HEK293 (cell line): ENCODE results near the gene EPHA4.

Source experiments
- CTCF ChIA-PET: fragments of 350-600 bp; formaldehyde crosslinking; extraction: SDS; loops from one replicate; lab custom pipeline; 2021; ENCODE audit warnings: antibody characterized with exemption; lab: Yijun Ruan, JAX
- POLR2A ChIA-PET: fragments of 300-600 bp; formaldehyde crosslinking; extraction: SDS; loops from one replicate; lab custom pipeline; 2020; ENCODE audit warnings: antibody characterized with exemption, inconsistent platforms; lab: Yijun Ruan, JAX
- H3K27ac ChIP-seq: fragments of 200-500 bp; sonication (Bioruptor generic); 2 replicates; pipeline ENCODE4 v1.5.1; 2014; ENCODE audit warnings: low read depth, low read length, control low read depth, inconsistent platforms; ENCODE audit errors: extremely low read depth
- H3K36me3 ChIP-seq, 2 experiments: fragments of 200-500 bp in 1 of 2; sonication (Bioruptor generic) in 1 of 2; 1 replicate in 1 of 2; 2 replicates in 1 of 2; pipeline ENCODE4 v1.5.1; 2014 to 2017; ENCODE audit warnings: inconsistent platforms in 2 of 2, low read length in 2 of 2; ENCODE audit not compliant: control insufficient read depth in 2 of 2, insufficient read depth in 1 of 2
- H3K4me1 ChIP-seq: fragments of 200-500 bp; sonication (Bioruptor generic); 2 replicates; pipeline ENCODE4 v1.5.1; 2014; ENCODE audit warnings: mild to moderate bottlenecking, low read length, inconsistent platforms; ENCODE audit not compliant: control insufficient read depth, insufficient read depth
- H3K4me3 ChIP-seq: 2 replicates; pipeline ENCODE4 v1.5.1; 2011; ENCODE audit warnings: low read depth, mild to moderate bottlenecking, control low read depth, low read length, moderate library complexity
- H3K9me3 ChIP-seq: fragments of 200-500 bp; sonication (Bioruptor generic); 2 replicates; pipeline ENCODE4 v1.5.1; 2014; ENCODE audit warnings: low read depth, low read length, inconsistent platforms; ENCODE audit not compliant: control insufficient read depth, insufficient read depth
- GLIS1 ChIP-seq: fragments of 450-650 bp; formaldehyde crosslinking; IDR thresholded peaks from 2 replicates; pipeline ENCODE4 v1.5.1; 2016; ENCODE audit warnings: missing biosample characterization, missing genetic modification characterization
- HOXC10 ChIP-seq: sonication (generic); formaldehyde crosslinking; IDR thresholded peaks from 2 replicates; pipeline ENCODE4 v1.8.1; 2023; ENCODE audit warnings: mild to moderate bottlenecking, missing genetic modification reagents
- IKZF3 ChIP-seq: fragments of 450-650 bp; IDR thresholded peaks from 2 replicates; pipeline ENCODE4 v1.5.0; 2018; ENCODE audit warnings: missing biosample characterization, mild to moderate bottlenecking, missing genetic modification characterization, moderate library complexity
- KLF10 ChIP-seq: fragments of 450-650 bp; IDR thresholded peaks from 2 replicates; pipeline ENCODE4 v1.5.1; 2018; ENCODE audit warnings: missing biosample characterization, mild to moderate bottlenecking, missing genetic modification characterization
- MEIS1 ChIP-seq: sonication (generic); formaldehyde crosslinking; IDR thresholded peaks from 2 replicates; pipeline ENCODE4 v1.8.1; 2022; ENCODE audit warnings: missing genetic modification reagents, mild to moderate bottlenecking, borderline replicate concordance
- OVOL3 ChIP-seq: fragments of 450-650 bp; formaldehyde crosslinking; IDR thresholded peaks from 2 replicates; pipeline ENCODE4 v1.5.1; 2016; ENCODE audit warnings: missing biosample characterization, missing genetic modification characterization
- REPIN1 ChIP-seq: fragments of 450-650 bp; formaldehyde crosslinking; IDR thresholded peaks from 2 replicates; pipeline ENCODE4 v1.5.1; 2017; ENCODE audit warnings: missing biosample characterization, missing genetic modification characterization, low read depth
- SALL2 ChIP-seq: fragments of 450-650 bp; formaldehyde crosslinking; IDR thresholded peaks from 2 replicates; pipeline ENCODE4 v1.5.0; 2017; ENCODE audit warnings: missing biosample characterization, mild to moderate bottlenecking, missing genetic modification characterization, borderline replicate concordance
- TRIM28 ChIP-seq: IDR thresholded peaks from 2 replicates; pipeline ENCODE4 v1.6.1; 2011; ENCODE audit warnings: low read length, control low read depth, borderline replicate concordance
- YY1 ChIP-seq: fragments of 450-650 bp; formaldehyde crosslinking; IDR thresholded peaks from 2 replicates; pipeline ENCODE4 v1.5.1; 2018; ENCODE audit warnings: missing biosample characterization, missing genetic modification characterization
- ZBTB7A ChIP-seq: fragments of 450-650 bp; formaldehyde crosslinking; IDR thresholded peaks from 2 replicates; pipeline ENCODE4 v1.5.1; 2016; ENCODE audit warnings: low read depth, missing biosample characterization, missing genetic modification characterization
- ZNF121 ChIP-seq: fragments of 450-650 bp; formaldehyde crosslinking; IDR thresholded peaks from 2 replicates; pipeline ENCODE4 v1.5.1; 2016; ENCODE audit warnings: missing biosample characterization, missing genetic modification characterization
- ZNF132 ChIP-seq: fragments of 450-650 bp; formaldehyde crosslinking; IDR thresholded peaks from 2 replicates; pipeline ENCODE4 v1.5.1; 2017; ENCODE audit warnings: missing biosample characterization, missing genetic modification characterization, borderline replicate concordance
- ZNF138 ChIP-seq: fragments of 450-650 bp; formaldehyde crosslinking; IDR thresholded peaks from 2 replicates; pipeline ENCODE4 v1.5.1; 2016; ENCODE audit warnings: missing biosample characterization, missing genetic modification characterization, borderline replicate concordance
- ZNF140 ChIP-seq: fragments of 450-650 bp; formaldehyde crosslinking; IDR thresholded peaks from 2 replicates; pipeline ENCODE4 v1.5.1; 2016; ENCODE audit warnings: missing biosample characterization, missing genetic modification characterization
- ZNF169 ChIP-seq: fragments of 450-650 bp; formaldehyde crosslinking; IDR thresholded peaks from 2 replicates; pipeline ENCODE4 v1.5.1; 2016; ENCODE audit warnings: missing biosample characterization, missing genetic modification characterization
- ZNF214 ChIP-seq: fragments of 450-650 bp; formaldehyde crosslinking; IDR thresholded peaks from 2 replicates; pipeline ENCODE4 v1.5.1; 2017; ENCODE audit warnings: missing biosample characterization, mild to moderate bottlenecking, missing genetic modification characterization, borderline replicate concordance
- ZNF223 ChIP-seq: fragments of 450-650 bp; formaldehyde crosslinking; IDR thresholded peaks from 2 replicates; pipeline ENCODE4 v1.5.1; 2016; ENCODE audit warnings: missing biosample characterization, missing genetic modification characterization
- ZNF292 ChIP-seq: fragments of 450-650 bp; formaldehyde crosslinking; IDR thresholded peaks from 2 replicates; pipeline ENCODE4 v1.5.1; 2016; ENCODE audit warnings: low read depth, missing biosample characterization, missing genetic modification characterization, borderline replicate concordance
- ZNF366 ChIP-seq: fragments of 450-650 bp; formaldehyde crosslinking; conservative IDR thresholded peaks from 2 replicates; pipeline ENCODE4 v1.5.1; 2016; ENCODE audit warnings: missing biosample characterization, missing genetic modification characterization
- ZNF423 ChIP-seq: fragments of 450-650 bp; formaldehyde crosslinking; IDR thresholded peaks from 2 replicates; pipeline ENCODE4 v1.5.1; 2016; ENCODE audit warnings: missing biosample characterization, missing genetic modification characterization
- ZNF501 ChIP-seq: fragments of 450-650 bp; formaldehyde crosslinking; IDR thresholded peaks from 2 replicates; pipeline ENCODE4 v1.5.1; 2016; ENCODE audit warnings: missing biosample characterization, missing genetic modification characterization
- ZNF529 ChIP-seq: fragments of 450-650 bp; formaldehyde crosslinking; IDR thresholded peaks from 2 replicates; pipeline ENCODE4 v1.5.1; 2017; ENCODE audit warnings: missing genetic modification characterization, missing biosample characterization; ENCODE audit not compliant: insufficient replicate concordance
- ZNF600 ChIP-seq: fragments of 450-650 bp; formaldehyde crosslinking; IDR thresholded peaks from 2 replicates; pipeline ENCODE4 v1.5.1; 2016; ENCODE audit warnings: missing biosample characterization, missing genetic modification characterization
- ZNF707 ChIP-seq: fragments of 450-650 bp; formaldehyde crosslinking; IDR thresholded peaks from 2 replicates; pipeline ENCODE4 v1.5.1; 2016; ENCODE audit warnings: missing biosample characterization, missing genetic modification characterization
- TF ChIP-seq, protein P1 (sequence below): fragments of 450-650 bp; formaldehyde crosslinking; IDR thresholded peaks from 2 replicates; pipeline ENCODE4 v1.5.1; 2016; ENCODE audit warnings: missing biosample characterization, missing genetic modification characterization
- TF ChIP-seq, protein P2 (sequence below): IDR thresholded peaks from 2 replicates; pipeline ENCODE4 v1.6.1; 2011; ENCODE audit warnings: mild to moderate bottlenecking, low read depth, low read length, borderline replicate concordance
- TF ChIP-seq, protein P3 (sequence below): fragments of 450-650 bp; formaldehyde crosslinking; IDR thresholded peaks from 2 replicates; pipeline ENCODE4 v1.5.1; 2016; ENCODE audit warnings: missing biosample characterization, missing genetic modification characterization, low read depth

The EPHA4 gene

DNA sequence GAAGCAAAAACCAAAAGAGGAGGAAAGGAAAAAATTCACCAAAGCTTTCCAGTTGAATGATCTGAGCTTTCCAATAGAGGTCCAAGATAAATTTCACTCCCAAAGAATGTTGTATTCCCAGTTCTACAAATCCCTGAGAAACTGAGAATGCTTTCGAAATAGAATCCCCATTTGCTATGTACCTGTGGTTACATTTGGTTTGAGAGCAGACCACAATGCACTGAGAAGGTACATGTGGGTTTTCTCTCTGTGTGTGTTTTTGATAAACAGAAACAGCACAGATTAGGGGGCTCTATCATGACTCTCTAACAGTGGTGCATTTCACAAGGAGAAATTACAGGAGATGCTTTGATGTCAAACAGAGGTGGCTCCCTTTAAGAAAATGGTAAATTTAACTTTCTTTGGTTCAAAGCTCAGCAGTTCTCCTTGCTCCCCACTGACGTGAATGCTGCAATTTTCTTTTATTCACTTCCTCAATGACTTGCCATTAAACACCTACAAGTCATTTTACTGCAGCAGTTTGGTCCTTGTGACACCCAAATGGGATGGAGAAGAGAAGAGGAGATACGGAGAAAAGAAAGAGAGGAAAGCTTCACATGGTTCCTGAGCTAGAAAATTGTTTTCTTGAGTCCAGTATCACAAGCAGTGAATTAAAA is 108.7 kb downstream of the EPHA4 start:
- no peak overlapping the region for H3K27ac ChIP-seq
- H3K4me1 ChIP-seq, result no peaks in the 10 kb centered on the region
- no peaks in the 10 kb centered on the region for H3K36me3 ChIP-seq
- CTCF ChIA-PET, result interaction anchor here (0.6 to 0.7 kb wide), 3 partner anchors 37 to 1590 kb away, joined by 3 read pairs; no protein-coding TSS in a partner anchor
- POLR2A ChIA-PET, result no interaction called here
- TF ChIP-seq KLF10, result no peak
- no peak for TF ChIP-seq GLIS1
- no peak for TF ChIP-seq ZNF138 (tag by site-specific recombination)
- TF ChIP-seq YY1 (tag by site-specific recombination), result no peak
- no peak for TF ChIP-seq ZNF132 (tag by site-specific recombination)
- TF ChIP-seq OVOL3 (tag by site-specific recombination), result no peak
- TF ChIP-seq, protein P1, sequence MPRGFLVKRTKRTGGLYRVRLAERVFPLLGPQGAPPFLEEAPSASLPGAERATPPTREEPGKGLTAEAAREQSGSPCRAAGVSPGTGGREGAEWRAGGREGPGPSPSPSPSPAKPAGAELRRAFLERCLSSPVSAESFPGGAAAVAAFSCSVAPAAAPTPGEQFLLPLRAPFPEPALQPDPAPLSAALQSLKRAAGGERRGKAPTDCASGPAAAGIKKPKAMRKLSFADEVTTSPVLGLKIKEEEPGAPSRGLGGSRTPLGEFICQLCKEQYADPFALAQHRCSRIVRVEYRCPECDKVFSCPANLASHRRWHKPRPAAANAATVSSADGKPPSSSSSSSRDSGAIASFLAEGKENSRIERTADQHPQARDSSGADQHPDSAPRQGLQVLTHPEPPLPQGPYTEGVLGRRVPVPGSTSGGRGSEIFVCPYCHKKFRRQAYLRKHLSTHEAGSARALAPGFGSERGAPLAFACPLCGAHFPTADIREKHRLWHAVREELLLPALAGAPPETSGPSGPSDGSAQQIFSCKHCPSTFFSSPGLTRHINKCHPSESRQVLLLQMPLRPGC (tag by site-specific recombination), result no peak
- TF ChIP-seq ZNF529 (tag by site-specific recombination), result no peak
- TF ChIP-seq IKZF3, result no peak
- no peaks in the 10 kb centered on the region for H3K9me3 ChIP-seq
- no peak overlapping the region for H3K4me3 ChIP-seq

DNA sequence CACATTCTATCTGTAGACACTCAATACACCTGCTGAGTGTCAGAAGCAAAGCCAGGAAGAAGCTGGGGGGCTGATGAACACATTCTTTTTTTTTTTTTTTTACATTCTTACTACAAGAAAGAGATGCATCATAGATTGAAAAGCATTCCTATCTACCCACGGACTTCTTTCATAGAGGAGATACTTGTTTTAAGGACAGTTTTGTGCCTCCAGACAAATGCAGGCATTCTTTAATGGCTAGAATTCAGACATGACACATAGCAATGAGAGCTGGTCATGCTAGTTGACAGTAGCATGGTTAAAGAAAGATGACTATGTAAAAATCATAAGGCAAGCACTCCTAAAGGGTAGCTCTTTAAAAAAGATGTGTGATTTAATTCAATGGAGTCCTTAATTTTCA is 110.2 kb downstream of the EPHA4 start:
- no peak overlapping the region for H3K27ac ChIP-seq
- H3K4me3 ChIP-seq, result no peak overlapping the region
- TF ChIP-seq ZNF223 (tag by site-specific recombination), result no peak
- TF ChIP-seq TRIM28, result no peak
- TF ChIP-seq ZNF292, result no peak
- TF ChIP-seq, protein P2, sequence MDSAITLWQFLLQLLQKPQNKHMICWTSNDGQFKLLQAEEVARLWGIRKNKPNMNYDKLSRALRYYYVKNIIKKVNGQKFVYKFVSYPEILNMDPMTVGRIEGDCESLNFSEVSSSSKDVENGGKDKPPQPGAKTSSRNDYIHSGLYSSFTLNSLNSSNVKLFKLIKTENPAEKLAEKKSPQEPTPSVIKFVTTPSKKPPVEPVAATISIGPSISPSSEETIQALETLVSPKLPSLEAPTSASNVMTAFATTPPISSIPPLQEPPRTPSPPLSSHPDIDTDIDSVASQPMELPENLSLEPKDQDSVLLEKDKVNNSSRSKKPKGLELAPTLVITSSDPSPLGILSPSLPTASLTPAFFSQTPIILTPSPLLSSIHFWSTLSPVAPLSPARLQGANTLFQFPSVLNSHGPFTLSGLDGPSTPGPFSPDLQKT, result no peak
- TF ChIP-seq ZNF169 (tag by site-specific recombination), result no peak
- TF ChIP-seq ZNF600 (tag by site-specific recombination), result no peak
- TF ChIP-seq, all 188 proteins: peak for 0
- Histone ChIP-seq H3K4me1 (no peaks in the 10 kb centered on the region), H3K36me3 (no peaks in the 10 kb centered on the region), H3K9me3 (no peaks in the 10 kb centered on the region)
- ChIA-PET CTCF (no interaction called here), POLR2A (no interaction called here)

DNA sequence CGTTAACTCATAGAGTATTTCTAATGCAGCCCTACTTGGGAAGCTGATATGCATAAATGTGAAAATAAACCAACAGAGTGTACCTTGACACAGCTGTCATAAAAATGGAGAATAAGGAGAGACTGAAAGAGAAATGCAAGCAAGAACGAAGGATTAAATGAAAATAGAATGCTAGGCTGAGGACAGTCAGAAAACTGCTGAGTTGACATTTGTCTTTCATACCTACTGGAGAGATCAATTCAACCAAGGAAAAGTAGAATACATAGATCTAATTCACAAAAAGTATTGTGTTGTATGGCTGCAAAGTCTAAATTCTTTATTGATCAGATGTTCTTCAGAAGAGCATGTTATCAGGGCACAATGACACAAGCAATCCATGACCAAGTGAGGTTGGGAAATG is 112.0 kb downstream of the EPHA4 start:
- Histone ChIP-seq H3K36me3 (peaks cover 1 to 11% of the 10 kb centered on the region in 2 experiments; a peak in 2 of 3 replicates), H3K4me3 (no peak overlapping the region), H3K27ac (no peak overlapping the region), H3K9me3 (no peaks in the 10 kb centered on the region), H3K4me1 (no peaks in the 10 kb centered on the region)
- CTCF ChIA-PET, result no interaction called here
- POLR2A ChIA-PET, result no interaction called here
- TF ChIP-seq MEIS1 (CRISPR knock-in tag) (no peak), ZNF292 (no peak), ZNF501 (no peak), ZNF366 (tag by site-specific recombination) (no peak), ZNF121 (tag by site-specific recombination) (no peak), ZBTB7A (tag by site-specific recombination) (no peak), ZNF423 (tag by site-specific recombination) (no peak), REPIN1 (tag by site-specific recombination) (no peak), HOXC10 (no peak), ZNF707 (tag by site-specific recombination) (no peak), ZNF140 (tag by site-specific recombination) (no peak), SALL2 (tag by site-specific recombination) (no peak), ZNF214 (tag by site-specific recombination) (no peak)
- TF ChIP-seq, protein P3, sequence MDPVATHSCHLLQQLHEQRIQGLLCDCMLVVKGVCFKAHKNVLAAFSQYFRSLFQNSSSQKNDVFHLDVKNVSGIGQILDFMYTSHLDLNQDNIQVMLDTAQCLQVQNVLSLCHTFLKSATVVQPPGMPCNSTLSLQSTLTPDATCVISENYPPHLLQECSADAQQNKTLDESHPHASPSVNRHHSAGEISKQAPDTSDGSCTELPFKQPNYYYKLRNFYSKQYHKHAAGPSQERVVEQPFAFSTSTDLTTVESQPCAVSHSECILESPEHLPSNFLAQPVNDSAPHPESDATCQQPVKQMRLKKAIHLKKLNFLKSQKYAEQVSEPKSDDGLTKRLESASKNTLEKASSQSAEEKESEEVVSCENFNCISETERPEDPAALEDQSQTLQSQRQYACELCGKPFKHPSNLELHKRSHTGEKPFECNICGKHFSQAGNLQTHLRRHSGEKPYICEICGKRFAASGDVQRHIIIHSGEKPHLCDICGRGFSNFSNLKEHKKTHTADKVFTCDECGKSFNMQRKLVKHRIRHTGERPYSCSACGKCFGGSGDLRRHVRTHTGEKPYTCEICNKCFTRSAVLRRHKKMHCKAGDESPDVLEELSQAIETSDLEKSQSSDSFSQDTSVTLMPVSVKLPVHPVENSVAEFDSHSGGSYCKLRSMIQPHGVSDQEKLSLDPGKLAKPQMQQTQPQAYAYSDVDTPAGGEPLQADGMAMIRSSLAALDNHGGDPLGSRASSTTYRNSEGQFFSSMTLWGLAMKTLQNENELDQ, result no peak
